HG03066 (cell line): ENCODE results near the gene DPM2.

ENCODE experiments used
- ATAC-seq: cut with Tn5 transposase; IDR thresholded peaks from one replicate; pipeline ENCODE4 v1.9.1; 2021; ENCODE audit warnings: low read depth; ENCODE audit not compliant: unreplicated experiment

DPM2 gene

GRCh38 chr9:127938298-127938690 lies 640 bp upstream of the DPM2 start:
- ATAC-seq: no peak

DNA sequence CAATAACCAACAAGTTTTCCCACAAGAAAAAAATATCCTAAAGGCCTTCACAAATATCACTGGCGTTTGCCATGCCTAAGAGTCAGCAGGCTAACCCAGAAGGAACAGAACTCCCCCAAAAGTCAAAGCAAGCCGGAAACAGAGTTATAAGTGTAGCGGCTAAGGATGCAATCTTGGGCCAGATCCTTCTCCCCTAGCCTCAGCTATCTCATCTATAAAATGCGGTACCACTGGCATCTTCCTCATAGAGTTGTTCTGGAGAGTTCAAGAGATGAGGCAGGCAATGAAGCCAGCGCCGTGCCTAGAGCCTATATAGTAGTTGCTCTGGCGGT lies 632 bp downstream of the DPM2 start:
- ATAC-seq: no peak

GRCh38 chr9:127936347-127936852 lies 1.3 kb downstream of the DPM2 start:
- no peak for ATAC-seq

DNA sequence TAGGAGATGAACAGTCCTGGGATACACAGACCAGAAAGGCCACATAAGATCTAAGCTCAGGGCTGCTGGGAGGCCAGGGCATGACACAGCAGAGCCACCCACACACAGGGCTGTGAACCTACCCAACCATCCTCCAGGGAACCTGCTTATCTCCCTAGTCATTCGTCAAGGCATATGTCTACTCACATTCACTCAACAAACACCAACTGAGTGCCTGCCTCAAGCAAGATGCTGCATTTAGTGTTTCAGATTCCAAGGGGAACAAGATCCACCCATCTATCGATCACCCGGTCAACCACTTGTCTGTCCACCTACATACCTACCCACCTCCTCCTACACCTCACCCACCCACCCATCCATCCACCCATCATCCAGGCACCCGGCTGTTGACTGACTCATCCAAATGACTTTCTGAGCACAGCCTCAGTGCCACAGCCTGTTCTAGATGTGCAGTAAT lies 1.9 kb downstream of the DPM2 start:
- ATAC-seq: no peak

DNA sequence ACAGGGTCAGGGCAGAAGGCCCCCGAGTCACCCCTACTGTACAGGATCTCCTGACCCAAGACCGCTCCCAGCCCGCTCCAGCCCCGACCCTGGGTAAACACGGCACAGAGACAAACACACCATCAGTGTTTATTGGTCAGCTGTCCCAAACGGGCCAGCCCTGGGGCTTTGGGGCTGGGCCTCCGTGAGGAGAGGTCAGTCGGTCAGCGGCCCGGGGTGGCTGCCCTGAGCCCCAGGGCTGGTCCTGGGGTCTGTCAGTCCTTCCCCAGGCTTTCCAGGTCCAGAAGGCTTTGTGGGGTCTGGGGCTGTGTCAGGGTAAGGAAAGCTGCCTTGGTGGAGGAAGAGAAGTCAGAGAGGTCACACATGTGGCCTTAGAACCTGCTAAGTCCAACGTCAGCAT lies 2.7 kb downstream of the DPM2 start:
- no peak for ATAC-seq

DNA sequence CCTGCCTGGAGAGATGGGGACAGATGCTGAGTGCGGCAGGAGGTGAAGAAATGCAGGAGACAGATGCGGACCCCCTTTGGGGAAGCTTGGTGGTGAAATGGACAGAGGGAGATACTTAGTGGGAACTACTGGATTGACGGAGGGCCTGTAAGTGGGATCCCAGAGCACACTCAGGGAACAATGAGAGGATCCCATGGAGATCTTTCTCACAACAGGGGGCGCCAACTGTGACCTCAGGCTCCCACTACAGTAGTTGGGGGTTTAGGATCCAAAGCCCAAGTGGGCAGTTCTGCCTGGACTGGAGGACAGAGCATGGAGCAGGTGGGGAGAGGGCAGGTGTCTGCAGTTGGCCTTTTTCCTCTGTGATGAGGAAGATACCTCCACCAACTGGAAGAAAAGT lies 3.4 kb downstream of the DPM2 start:
- no peak for ATAC-seq

DNA sequence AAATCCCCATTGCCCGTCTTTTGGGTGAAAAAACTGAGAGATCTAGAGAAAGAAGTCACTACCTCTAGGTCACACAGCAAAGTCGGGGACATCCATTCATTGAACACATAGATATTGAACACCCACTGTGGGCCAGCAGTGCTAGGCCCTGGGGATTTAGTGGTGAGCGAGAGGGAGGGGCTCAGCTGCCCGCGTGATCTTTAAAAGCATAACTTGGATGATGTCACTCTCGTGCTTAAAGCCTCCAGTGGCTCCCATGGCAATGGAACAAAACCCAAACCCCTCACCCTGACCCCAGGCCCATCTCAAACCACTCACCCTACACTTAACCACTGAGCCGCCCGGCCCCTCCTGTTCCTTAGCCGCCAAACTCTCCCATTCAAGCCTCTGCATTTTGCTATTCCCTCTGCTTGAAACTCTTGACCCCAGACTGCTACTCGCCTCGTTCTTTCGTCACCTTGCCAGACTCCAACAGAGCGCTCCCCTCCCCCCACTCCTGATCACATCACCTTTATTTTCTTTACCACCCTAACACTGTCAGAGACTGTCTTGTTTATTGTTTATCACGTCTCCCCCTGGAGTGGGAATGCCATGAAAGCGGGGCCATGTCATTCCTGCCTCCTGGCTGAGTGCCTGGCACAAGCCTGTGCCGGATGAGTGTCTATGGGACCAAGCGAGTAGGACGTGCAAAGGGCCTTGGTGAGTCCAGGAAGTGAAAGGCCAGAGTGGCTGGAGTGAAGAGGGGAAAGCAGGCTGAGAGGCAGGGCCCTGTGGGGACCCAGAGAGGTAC lies 6.4 kb downstream of the DPM2 start:
- peak; percentile 29 for ATAC-seq

GRCh38 chr9:127930231-127931091 lies 7.2 kb downstream of the DPM2 start, which contains the start of gene PIP5KL1:
PIP5KL1 (minus strand) TSS chr9:127930777; CDS start chr9:127930752, 25 bp downstream.
- peak; percentile 76 for ATAC-seq

GRCh38 chr9:127929625-127929979 lies 8.1 kb downstream of the DPM2 start:
- ATAC-seq: no peak

DNA sequence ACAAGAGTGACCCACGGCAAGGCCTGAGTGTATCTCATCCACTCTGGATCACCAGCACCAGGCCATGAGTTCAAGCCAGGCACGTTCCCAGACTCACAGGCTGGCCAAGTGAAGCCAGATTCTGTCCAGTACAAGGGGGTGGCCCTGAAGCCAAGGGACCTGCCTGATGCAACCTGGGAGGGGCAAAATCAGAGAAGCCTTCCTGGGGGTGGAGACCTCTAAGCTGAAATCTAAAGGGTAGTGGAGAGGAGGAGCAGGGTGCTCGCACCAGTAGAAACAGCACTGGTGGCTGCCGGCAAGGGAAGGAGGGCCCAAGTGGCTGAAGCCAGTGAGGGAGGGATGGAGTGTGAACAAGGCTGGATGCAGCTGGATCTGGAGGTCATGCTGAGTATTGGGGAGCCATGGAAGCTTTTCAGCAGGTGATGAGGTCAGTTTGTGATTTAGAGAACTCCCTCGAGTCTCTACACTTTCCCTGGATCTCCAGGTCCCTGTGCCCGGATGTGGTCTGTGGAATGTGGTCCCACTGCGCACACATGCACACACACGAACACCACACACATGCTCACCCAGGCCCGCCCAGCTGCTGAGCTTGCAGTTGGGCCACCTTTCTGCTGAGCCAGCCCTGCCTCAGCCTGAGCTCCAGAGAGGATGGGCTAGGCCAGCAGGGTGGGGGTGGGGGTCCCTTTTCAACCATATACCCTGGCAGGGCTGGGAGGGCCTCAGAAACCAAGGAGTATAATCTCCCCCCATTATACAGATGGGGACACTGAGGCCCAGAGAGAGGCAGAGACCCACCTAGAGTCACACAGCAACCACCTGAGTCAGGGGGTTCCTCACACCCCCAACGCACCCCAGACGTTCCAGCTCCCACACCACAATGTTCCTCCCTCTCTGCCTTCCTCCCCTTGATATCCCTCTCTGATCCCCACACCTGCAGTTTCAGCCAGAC lies 8.7 kb downstream of the DPM2 start:
- ATAC-seq: no peak

GRCh38 chr9:127927988-127928675 lies 9.5 kb downstream of the DPM2 start:
- no peak for ATAC-seq

GRCh38 chr9:127927201-127927987 lies 10.3 kb downstream of the DPM2 start:
- ATAC-seq: no peak

- no peak for ATAC-seq
These were observed 10.8 kb downstream of the DPM2 start for GRCh38 chr9:127926906-127927200.

DNA sequence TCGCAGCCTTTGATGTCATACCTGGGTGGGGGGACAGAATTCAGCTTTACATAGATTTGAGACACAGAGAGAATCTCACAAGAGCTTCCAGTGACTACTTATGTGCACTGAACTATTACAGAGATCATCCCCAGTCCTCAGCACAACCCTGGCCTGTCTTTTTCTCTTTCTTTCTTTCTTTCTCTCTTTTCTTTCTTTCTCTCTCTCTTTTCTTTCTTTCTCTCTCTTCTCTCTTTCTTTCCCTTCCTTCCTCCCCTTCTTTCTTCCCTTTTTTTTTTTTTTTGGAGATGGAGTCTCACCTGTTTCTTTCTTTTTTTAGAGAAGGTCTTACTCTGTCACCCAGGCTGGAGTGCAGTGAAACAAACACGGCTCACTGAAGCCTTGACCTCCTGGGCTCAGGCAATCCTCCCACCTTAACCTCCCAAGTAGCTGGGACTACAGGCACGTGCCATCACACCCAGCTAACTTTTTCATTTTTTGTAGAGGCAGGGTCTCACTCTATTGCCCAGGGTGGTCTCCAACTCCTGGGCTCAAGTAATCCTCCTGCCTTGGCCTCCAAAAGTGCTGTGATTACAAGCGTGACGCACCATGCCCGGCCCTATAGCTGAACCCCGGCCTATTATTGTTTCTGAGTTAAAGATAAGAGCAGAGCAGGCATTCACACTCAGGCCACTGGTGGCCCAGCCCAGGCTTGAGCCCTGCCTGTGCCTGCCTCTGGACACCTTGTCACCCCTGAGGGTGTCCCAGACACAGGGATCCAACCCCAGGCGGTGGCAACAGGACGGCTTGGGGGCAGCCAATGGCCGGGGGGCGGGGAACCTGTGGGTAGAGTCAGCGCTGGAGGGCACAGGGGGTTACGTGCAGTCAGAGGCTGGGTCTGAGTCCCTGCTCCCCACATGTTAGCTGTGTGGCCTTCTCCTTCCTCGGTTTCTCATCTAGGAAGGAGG lies 11.4 kb downstream of the DPM2 start:
- no peak for ATAC-seq

DNA sequence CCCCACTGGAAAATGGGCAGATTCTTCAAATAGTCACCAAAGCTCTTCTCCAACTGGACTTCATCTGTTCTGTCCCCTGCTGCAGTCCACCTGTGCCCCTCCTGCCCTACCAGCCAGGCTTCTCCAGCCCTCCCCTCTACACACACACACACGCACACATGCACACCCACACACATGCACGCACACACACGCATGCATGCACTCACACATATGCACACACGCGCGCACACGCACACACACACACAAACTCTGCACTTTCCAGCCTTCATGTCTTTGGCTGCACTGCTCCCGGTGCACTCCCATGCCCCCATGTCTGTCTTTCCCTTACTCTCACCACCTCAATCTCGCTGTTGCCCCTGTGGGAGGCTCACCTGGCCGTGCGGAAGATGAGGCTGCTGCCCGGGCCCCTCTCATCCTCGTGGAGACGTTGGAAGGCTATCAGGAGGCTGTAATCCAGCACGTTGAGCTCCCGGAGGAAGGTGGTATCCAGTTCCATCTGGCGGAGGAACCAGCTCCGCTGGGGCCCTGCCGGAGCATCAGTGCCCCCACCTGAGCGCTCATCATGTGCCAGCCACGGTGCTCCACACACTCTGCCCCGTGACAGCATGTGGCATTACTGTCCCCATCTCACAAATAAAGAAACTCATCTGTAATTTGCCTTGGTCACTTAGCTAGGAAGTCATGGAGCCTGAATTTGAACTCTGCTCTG lies 12.8 kb downstream of the DPM2 start:
- ATAC-seq: no peak

DNA sequence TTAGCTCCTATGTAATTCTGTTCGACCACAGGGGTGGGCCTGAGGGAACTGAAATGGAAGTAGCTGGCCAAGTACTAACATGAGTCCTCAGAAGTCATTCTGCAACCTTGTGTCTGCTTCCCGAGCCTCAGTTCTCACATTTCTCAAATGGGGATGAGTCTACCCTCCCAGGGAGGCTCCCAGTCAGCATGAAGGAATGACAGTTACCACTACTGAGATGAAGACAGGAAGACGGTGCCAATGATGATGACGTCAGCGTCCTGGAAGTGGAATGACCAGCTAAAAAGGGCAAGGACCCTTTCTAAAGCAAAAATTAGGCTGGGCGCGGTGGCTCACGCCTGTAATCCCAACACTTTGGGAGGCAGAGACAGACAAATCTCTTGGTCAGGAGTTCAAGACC lies 13.9 kb downstream of the DPM2 start:
- no peak for ATAC-seq

DNA sequence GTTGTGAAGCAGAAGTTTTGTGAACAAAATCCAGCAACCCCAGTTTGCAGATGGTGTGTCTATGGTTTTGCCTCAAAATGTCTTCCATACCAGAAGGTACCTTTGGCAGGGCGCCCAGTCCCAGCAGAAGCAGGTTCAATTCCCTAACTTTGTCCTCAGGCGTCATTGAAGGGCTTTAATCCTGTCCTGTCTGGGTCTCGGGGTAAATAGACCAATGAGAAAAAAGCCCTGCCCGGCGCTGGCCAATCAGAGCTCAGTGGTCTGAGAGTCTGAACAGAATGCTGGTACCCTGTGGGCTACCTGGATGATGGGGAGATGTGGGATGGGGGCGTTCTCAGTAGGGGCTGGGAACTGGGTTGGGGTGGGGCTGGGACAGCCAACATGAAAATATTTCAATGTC lies 14.6 kb downstream of the DPM2 start:
- ATAC-seq: no peak
